Adrenal gland (tissue), 5 donors: ENCODE measurements around the gene DCC.

ENCODE experiments used
- POLR2A ChIP-seq, 2 donors: fragments of 450-650 bp; IDR thresholded peaks; one replicate each; pipeline ENCODE4 v1.6.1; 2017; ENCODE audit warnings: antibody characterized with exemption in 2 of 2, mild to moderate bottlenecking in 2 of 2, moderate library complexity in 1 of 2
- TF ChIP-seq, protein P1 (sequence below), 6 experiments: fragments of 450-650 bp in 4 of 6; fragments of 200-600 bp in 2 of 6; sonication (generic) in 1 of 6; IDR thresholded peaks; 1 replicate in 5 of 6; 2 replicates in 1 of 6; pipeline versions ENCODE4 v1.5.1 to v1.8.0; 2016 to 2021; ENCODE audit warnings: antibody characterized with exemption in 6 of 6, mild to moderate bottlenecking in 2 of 6, moderate library complexity in 1 of 6
- donor health status: DM: no; HTN: no; CAD: no.

DNA sequence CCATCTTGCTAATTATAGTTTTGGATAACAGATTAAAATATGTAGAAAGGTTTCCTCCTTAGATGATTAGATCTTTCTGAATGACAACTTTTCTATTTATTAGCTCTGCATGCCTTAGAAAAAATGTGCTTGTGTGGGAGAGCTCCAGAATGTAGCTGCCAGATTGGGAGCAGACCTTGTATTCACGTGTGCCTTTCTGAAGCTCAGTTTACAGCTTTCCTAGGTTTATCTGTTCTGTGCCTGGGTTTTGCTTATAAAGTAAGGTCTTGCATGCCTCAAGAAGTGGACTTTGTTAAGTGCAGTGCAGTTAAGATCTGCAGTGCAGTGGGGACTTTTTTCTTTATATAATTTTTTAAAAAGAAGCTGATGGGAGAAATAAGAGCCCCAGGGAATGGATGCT, 179.0 kb downstream of the DCC start:
- TF ChIP-seq POLR2A (IDR thresholded peaks at IDR 0.05), result no peak
- TF ChIP-seq, protein P1, sequence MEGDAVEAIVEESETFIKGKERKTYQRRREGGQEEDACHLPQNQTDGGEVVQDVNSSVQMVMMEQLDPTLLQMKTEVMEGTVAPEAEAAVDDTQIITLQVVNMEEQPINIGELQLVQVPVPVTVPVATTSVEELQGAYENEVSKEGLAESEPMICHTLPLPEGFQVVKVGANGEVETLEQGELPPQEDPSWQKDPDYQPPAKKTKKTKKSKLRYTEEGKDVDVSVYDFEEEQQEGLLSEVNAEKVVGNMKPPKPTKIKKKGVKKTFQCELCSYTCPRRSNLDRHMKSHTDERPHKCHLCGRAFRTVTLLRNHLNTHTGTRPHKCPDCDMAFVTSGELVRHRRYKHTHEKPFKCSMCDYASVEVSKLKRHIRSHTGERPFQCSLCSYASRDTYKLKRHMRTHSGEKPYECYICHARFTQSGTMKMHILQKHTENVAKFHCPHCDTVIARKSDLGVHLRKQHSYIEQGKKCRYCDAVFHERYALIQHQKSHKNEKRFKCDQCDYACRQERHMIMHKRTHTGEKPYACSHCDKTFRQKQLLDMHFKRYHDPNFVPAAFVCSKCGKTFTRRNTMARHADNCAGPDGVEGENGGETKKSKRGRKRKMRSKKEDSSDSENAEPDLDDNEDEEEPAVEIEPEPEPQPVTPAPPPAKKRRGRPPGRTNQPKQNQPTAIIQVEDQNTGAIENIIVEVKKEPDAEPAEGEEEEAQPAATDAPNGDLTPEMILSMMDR (IDR thresholded peaks at IDR 0.05), result no peak
